Activated T-cell treated with anti-CD3 and anti-CD28 coated beads, Interleukin-2, amount 50 U/mL, for 72 hours (primary cell): ENCODE results near the gene ZNF276. TPM values are rescaled to one million over a fixed set of nuclear protein-coding genes. Genes with fewer than 3 reads are reported as not detected.

ENCODE experiments used
- ATAC-seq, 2 donors: fragments of 150-1000 bp; cut with Tn5 transposase; replicated peaks in 1 of 2; 2 replicates each; pipeline ENCODE4 v1.10.0; 2021; ENCODE audit warnings: moderate library complexity in 2 of 2, mild to moderate bottlenecking in 1 of 2
- DNase-seq, 2 donors: peaks; one replicate each; pipeline ENCODE4 v3.0.0; 2021 to 2022; ENCODE audit warnings: mixed read lengths in 1 of 2
- H3K27ac Mint-ChIP-seq: one replicate; pipeline ENCODE4 v1.8.0; 2022; ENCODE audit warnings: mild to moderate bottlenecking, moderate library complexity, mixed read lengths
- H3K27me3 Mint-ChIP-seq: one replicate; pipeline ENCODE4 v1.8.0; 2022; ENCODE audit warnings: low read depth, mixed read lengths
- H3K36me3 Mint-ChIP-seq, 2 donors: one replicate each; pipeline ENCODE4 v1.8.0; 2022; ENCODE audit warnings: mixed read lengths in 2 of 2, mild to moderate bottlenecking in 1 of 2; ENCODE audit not compliant: insufficient read depth in 2 of 2
- H3K4me1 Mint-ChIP-seq: one replicate; pipeline ENCODE4 v1.8.0; 2022; ENCODE audit warnings: low read depth, mixed read lengths
- H3K4me3 Mint-ChIP-seq, 2 donors: one replicate each; pipeline ENCODE4 v1.8.0; 2022; ENCODE audit warnings: mild to moderate bottlenecking in 2 of 2, mixed read lengths in 2 of 2, moderate library complexity in 2 of 2
- H3K9me3 Mint-ChIP-seq, 2 donors: one replicate each; pipeline ENCODE4 v1.8.0; 2022; ENCODE audit warnings: mixed read lengths in 2 of 2
- total RNA-seq, 2 donors: library from RNA; stranded (reverse); gene quantifications; one replicate each; pipeline ENCODE4 v1.2.3, GENCODE V29; 2022

Gene ZNF276
- total RNA-seq, 2 donors from 2014 or later: 27.1 to 31.1 TPM

DNA sequence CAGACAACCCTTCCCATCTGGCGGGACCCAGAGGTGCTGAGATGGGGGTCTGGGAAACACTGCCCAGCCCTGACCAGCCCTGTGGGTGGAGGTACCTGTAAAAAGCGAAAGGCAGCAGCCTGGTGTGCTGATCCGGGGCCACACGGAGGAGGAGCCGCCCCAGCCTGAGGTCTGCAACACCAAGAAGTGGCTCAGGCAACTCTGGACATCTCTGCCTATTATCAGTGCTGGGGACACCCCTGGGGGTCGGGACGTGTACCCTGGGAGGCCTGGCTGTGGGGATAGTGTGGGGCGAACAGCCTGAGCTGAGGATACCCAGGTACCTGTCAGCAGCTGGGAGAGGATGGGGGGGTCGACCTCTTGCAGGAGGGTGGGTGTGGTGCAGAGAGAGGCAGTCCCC, 18.0 kb downstream of the ZNF276 start:
- peaks cover 11 to 28% of the 10 kb centered on the region in 2 donors for H3K36me3 Mint-ChIP-seq
- no peak overlapping the region for H3K27ac Mint-ChIP-seq
- H3K4me1 Mint-ChIP-seq: peaks cover 27% of the 10 kb centered on the region
- H3K27me3 Mint-ChIP-seq: no peaks in the 10 kb centered on the region
- no peaks in the 10 kb centered on the region for H3K9me3 Mint-ChIP-seq
- no peak overlapping the region for H3K4me3 Mint-ChIP-seq
- ATAC-seq: no peak
- no peak for DNase-seq

DNA sequence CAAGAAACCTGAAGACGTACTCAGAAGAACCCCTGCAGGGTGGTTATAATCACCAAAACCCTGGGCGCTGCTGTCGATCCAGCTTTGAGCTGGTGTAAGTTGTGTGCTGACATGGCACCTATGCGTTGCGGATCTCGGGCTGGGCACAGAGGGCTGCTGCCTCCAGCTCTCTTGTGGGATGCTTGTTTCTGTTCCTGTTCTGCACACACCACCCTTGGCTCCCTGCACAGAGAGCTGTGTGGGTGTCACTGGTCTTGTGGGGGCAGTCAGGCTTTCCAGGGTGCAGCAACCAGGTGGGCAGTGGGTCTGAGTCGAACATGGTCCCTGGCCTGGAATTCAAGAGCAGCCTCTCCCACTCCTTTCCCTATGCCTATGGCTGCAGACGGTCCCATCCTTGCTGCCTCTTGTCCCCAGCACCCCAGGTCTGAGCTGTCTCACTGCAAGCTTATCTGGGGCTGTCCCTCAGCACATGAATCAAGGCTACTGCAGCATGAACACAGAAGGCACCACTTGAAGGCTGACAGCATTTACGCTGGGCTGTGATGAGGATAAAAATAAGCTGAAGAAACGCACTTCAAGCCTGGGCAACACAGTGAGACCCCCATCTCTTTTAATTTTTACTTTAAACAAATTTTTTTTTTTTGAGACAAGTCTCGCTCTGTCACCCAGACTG, 20.1 kb downstream of the ZNF276 start:
- Mint-ChIP-seq H3K36me3 (peaks cover 9 to 21% of the 10 kb centered on the region in 2 donors), H3K9me3 (no peaks in the 10 kb centered on the region), H3K27ac (peak overlapping the region; percentile 60), H3K4me1 (peaks cover 21% of the 10 kb centered on the region), H3K4me3 (no peak overlapping the region), H3K27me3 (no peaks in the 10 kb centered on the region)
- DNase-seq (no peak), ATAC-seq (no peak)

- Mint-ChIP-seq H3K27ac (no peak overlapping the region), H3K27me3 (no peaks in the 10 kb centered on the region), H3K4me1 (peaks cover 6% of the 10 kb centered on the region), H3K36me3 (peaks cover 3 to 17% of the 10 kb centered on the region in 2 donors), H3K9me3 (no peaks in the 10 kb centered on the region), H3K4me3 (no peak overlapping the region)
- DNase-seq: no peak
- no peak for ATAC-seq
Observed at GRCh38 chr16:89742948-89743347, 21.6 kb downstream of the ZNF276 start.

DNA sequence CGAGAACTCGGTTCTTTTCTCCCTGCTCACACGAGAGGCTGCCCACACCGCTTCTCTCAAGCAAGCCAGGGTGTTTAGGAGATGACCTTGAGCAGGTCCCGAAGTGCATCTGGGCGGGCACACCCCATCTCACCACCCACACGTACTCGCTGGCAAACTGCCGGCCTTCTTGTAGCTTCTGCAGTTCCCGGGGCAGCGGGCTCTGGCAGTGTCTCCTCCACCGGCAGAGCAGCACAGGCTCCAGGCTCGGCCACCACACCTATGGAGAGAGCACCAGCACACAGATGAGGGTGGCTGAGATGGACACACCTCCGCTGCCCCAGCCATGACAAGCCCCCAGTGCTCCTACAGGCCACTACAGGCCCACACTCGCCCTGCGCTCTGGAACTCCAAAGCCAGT, 23.5 kb downstream of the ZNF276 start:
- Mint-ChIP-seq H3K36me3 (peaks cover 5 to 13% of the 10 kb centered on the region in 2 donors), H3K9me3 (no peaks in the 10 kb centered on the region), H3K27ac (no peak overlapping the region)

GRCh38 chr16:89746043-89746442, 24.7 kb downstream of the ZNF276 start:
- Mint-ChIP-seq H3K4me3 (no peak overlapping the region), H3K4me1 (peaks cover 5% of the 10 kb centered on the region), H3K9me3 (no peaks in the 10 kb centered on the region), H3K27me3 (no peaks in the 10 kb centered on the region), H3K27ac (no peak overlapping the region), H3K36me3 (peaks cover 6 to 15% of the 10 kb centered on the region in 2 donors)
- ATAC-seq (no peak), DNase-seq (no peak)

More for the DNA sequence above, 23.5 kb downstream of the ZNF276 start:
- Mint-ChIP-seq H3K4me3 (no peak overlapping the region), H3K4me1 (peaks cover 5% of the 10 kb centered on the region), H3K27me3 (no peaks in the 10 kb centered on the region)
- ATAC-seq (peak in 1 of 2 donors; percentile 11), DNase-seq (no peak)

DNA sequence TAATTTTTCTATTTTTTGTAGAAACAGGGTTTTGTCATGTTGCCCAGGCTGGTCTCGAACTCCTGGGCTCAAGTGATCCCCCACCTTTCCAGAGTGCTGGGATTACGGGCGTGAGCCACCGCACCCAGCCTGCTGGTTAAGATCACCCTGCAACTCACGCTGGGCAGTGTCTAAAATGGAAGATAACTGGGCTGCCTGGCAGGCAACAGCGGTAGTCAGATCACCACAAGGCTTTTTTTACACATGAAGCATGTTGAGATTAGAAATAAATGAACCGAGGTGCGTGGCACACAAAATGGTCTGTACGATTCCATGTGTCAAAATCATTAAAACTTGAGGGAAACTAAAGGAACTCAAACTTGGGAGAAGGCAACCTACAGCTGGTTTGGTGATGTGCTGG, 26.7 kb downstream of the ZNF276 start:
- Mint-ChIP-seq H3K4me1 (peaks cover 6% of the 10 kb centered on the region), H3K27ac (no peak overlapping the region), H3K9me3 (no peaks in the 10 kb centered on the region), H3K36me3 (peaks cover 6 to 17% of the 10 kb centered on the region in 2 donors), H3K27me3 (no peaks in the 10 kb centered on the region), H3K4me3 (no peak overlapping the region)
- DNase-seq: no peak
- no peak for ATAC-seq

DNA sequence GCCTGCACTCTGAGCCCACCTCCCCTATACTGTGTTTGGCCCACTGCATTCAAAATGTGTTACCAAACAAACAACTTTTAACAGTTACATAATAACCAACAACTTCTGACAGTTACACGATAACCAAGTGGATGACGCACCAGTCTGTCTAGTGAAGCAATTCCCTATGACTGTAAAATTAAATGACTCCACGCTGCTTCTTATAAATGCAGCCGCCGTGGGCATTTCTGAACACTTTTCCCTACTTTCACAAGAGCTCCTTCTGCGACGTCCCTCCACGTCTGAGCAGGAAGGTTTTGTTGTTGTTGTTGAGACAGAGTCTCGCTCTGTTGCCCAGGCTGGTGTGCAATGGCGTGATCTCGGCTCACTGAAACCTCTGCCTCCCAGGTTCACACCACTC, 27.6 kb downstream of the ZNF276 start:
- H3K36me3 Mint-ChIP-seq: peaks cover 6 to 21% of the 10 kb centered on the region in 2 donors
- ATAC-seq (no peak), DNase-seq (no peak)
- H3K4me1 Mint-ChIP-seq: peaks cover 6% of the 10 kb centered on the region
- H3K27ac Mint-ChIP-seq: no peak overlapping the region
- H3K4me3 Mint-ChIP-seq: no peak overlapping the region
- H3K27me3 Mint-ChIP-seq: no peaks in the 10 kb centered on the region
- no peaks in the 10 kb centered on the region for H3K9me3 Mint-ChIP-seq

DNA sequence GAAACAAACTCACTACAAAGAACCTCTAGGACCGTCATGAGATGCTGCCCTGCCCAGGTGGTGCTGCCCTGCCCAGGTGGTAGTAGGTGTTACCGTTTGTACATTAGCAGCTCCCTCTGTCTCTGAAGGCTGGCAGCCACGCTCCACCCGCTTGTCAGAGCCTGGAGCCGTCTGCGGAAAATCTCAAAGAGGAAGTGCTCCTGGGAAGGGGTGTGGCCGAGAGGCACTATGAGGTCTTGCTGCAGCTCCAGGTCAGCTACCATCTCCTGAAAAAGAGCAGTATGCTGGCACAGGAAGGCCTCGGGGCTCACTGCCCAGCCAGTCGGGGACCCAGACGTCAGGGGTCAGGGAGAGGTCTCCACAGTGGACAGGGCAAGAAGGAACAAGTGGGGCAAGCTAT, 28.3 kb downstream of the ZNF276 start:
- no peaks in the 10 kb centered on the region for H3K9me3 Mint-ChIP-seq
- ATAC-seq: no peak
- peaks cover 6% of the 10 kb centered on the region for H3K4me1 Mint-ChIP-seq
- peaks cover 6 to 19% of the 10 kb centered on the region in 2 donors for H3K36me3 Mint-ChIP-seq
- no peak overlapping the region for H3K27ac Mint-ChIP-seq
- H3K27me3 Mint-ChIP-seq: no peaks in the 10 kb centered on the region
- no peak for DNase-seq
- H3K4me3 Mint-ChIP-seq: no peak overlapping the region

- H3K27me3 Mint-ChIP-seq: no peaks in the 10 kb centered on the region
- peaks cover 31% of the 10 kb centered on the region for H3K4me1 Mint-ChIP-seq
- peak overlapping the region in 1 of 2 donors; percentile 29 for H3K4me3 Mint-ChIP-seq
- H3K27ac Mint-ChIP-seq: peak overlapping the region; percentile 54
- no peak for ATAC-seq
- no peak for DNase-seq
- H3K9me3 Mint-ChIP-seq: no peaks in the 10 kb centered on the region
- peaks cover 10 to 34% of the 10 kb centered on the region in 2 donors for H3K36me3 Mint-ChIP-seq
Observed at GRCh38 chr16:89759746-89760340, 38.5 kb downstream of the ZNF276 start.

- Mint-ChIP-seq H3K4me1 (peaks cover 36% of the 10 kb centered on the region), H3K9me3 (no peaks in the 10 kb centered on the region), H3K4me3 (peak overlapping the region; percentile 77 to 92), H3K36me3 (peaks cover 10 to 33% of the 10 kb centered on the region in 2 donors), H3K27ac (peak overlapping the region; percentile 93), H3K27me3 (no peaks in the 10 kb centered on the region)
- no peak for ATAC-seq
- DNase-seq: no peak
Observed at GRCh38 chr16:89761304-89761922, 40.1 kb downstream of the ZNF276 start.

- ATAC-seq (peak; percentile 85 to 86), DNase-seq (peak; percentile 22 to 27)
- Mint-ChIP-seq H3K4me3 (peak overlapping the region; percentile 38 to 73), H3K9me3 (no peaks in the 10 kb centered on the region), H3K4me1 (peaks cover 36% of the 10 kb centered on the region), H3K36me3 (peaks cover 10 to 30% of the 10 kb centered on the region in 2 donors), H3K27ac (peak overlapping the region; percentile 26), H3K27me3 (no peaks in the 10 kb centered on the region)
Observed at GRCh38 chr16:89764711-89765201, 43.4 kb downstream of the ZNF276 start.

- H3K4me1 Mint-ChIP-seq: peaks cover 32% of the 10 kb centered on the region
Observed at GRCh38 chr16:89765292-89765830, 44.0 kb downstream of the ZNF276 start.

DNA sequence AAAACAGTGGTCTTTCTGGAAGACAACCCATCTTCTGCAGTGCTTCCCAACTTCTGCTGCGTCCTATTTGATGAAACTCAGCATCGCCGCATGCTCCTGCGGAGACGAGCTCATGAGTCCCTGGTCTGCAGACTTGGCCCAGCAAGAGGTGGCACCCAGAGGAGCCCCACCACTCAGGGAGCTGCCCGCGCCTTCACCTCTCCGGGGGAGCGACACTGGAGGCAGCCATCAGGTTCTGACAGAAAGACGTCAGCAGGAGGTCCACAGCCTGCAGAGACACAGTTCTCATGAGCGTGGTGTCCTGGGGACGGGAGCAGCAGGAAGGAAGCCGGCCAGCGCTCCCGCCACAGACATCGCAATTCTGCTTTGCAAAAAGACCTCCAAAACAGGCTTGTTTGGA, 49.0 kb downstream of the ZNF276 start:
- ATAC-seq: no peak
- Mint-ChIP-seq H3K27me3 (no peaks in the 10 kb centered on the region), H3K4me1 (no peaks in the 10 kb centered on the region), H3K36me3 (peaks cover 18 to 41% of the 10 kb centered on the region in 2 donors), H3K27ac (no peak overlapping the region), H3K9me3 (no peaks in the 10 kb centered on the region), H3K4me3 (no peak overlapping the region)
- DNase-seq: no peak

More at GRCh38 chr16:89765292-89765830, 44.0 kb downstream of the ZNF276 start:
- DNase-seq: no peak
- H3K27me3 Mint-ChIP-seq: no peaks in the 10 kb centered on the region
- H3K4me3 Mint-ChIP-seq: peak overlapping the region; percentile 38 to 73
- peaks cover 12 to 31% of the 10 kb centered on the region in 2 donors for H3K36me3 Mint-ChIP-seq
- H3K27ac Mint-ChIP-seq: no peak overlapping the region
- no peaks in the 10 kb centered on the region for H3K9me3 Mint-ChIP-seq
- ATAC-seq: no peak
